WTC11 (cell line): ENCODE results near the gene FBRSL1. TPM values are rescaled to one million over a fixed set of nuclear protein-coding genes. Genes with fewer than 3 reads are reported as not detected.

Experiments used
- ATAC-seq: fragments of 200-7000 bp; cut with Tn5 transposase; 2 replicates; pipeline ENCODE4 v1.10.0; 2021; ENCODE audit warnings: mild to moderate bottlenecking, moderate library complexity
- CTCF ChIA-PET: fragments of 300-600 bp; sonication (Branson Sonifier 250); formaldehyde crosslinking; loops from one replicate; lab custom pipeline; 2021; ENCODE audit warnings: antibody characterized with exemption; lab: Charles Lee
- POLR2A ChIA-PET: fragments of 350-600 bp; sonication (Branson Sonifier 250); formaldehyde crosslinking; loops from one replicate; lab custom pipeline; 2021; ENCODE audit warnings: antibody characterized with exemption; lab: Charles Lee
- DNase-seq: peaks from one replicate; pipeline ENCODE4 v3.0.0; 2021; ENCODE audit warnings: low spot score
- H3K27ac Mint-ChIP-seq: 2 replicates; pipeline ENCODE4 v1.8.0; 2021; ENCODE audit warnings: mixed read lengths
- H3K27me3 Mint-ChIP-seq: 2 replicates; pipeline ENCODE4 v1.8.0; 2021; ENCODE audit warnings: low read depth, mild to moderate bottlenecking, moderate library complexity, mixed read lengths
- H3K36me3 Mint-ChIP-seq: 2 replicates; pipeline ENCODE4 v1.8.0; 2021; ENCODE audit warnings: mixed read lengths
- H3K4me1 Mint-ChIP-seq: 2 replicates; pipeline ENCODE4 v1.8.0; 2022; ENCODE audit warnings: mixed read lengths
- H3K4me3 Mint-ChIP-seq: 2 replicates; pipeline ENCODE4 v1.8.0; 2021; ENCODE audit warnings: mild to moderate bottlenecking, moderate library complexity, mixed read lengths
- H3K9me3 Mint-ChIP-seq: 2 replicates; pipeline ENCODE4 v1.8.0; 2021; ENCODE audit warnings: mixed read lengths
- ARID4B ChIP-seq: sonication (generic); formaldehyde crosslinking; IDR thresholded peaks from 2 replicates; pipeline ENCODE4 v1.8.0; 2023; ENCODE audit warnings: missing genetic modification reagents, mild to moderate bottlenecking, borderline replicate concordance
- ATF2 ChIP-seq: sonication (generic); formaldehyde crosslinking; IDR thresholded peaks from 2 replicates; pipeline ENCODE4 v1.8.1; 2022; ENCODE audit warnings: low read depth, missing genetic modification reagents, borderline replicate concordance
- CREM ChIP-seq: sonication (generic); formaldehyde crosslinking; IDR thresholded peaks from 2 replicates; pipeline ENCODE4 v1.8.1; 2022; ENCODE audit warnings: mild to moderate bottlenecking, missing genetic modification reagents, moderate library complexity
- ERG ChIP-seq: fragments of 250-450 bp; sonication (Bioruptor Pico); IDR thresholded peaks from 2 replicates; pipeline ENCODE4 v1.8.0; 2021; ENCODE audit warnings: mild to moderate bottlenecking
- ESRRA ChIP-seq: sonication (generic); formaldehyde crosslinking; IDR thresholded peaks from 2 replicates; pipeline ENCODE4 v1.8.1; 2022; ENCODE audit warnings: mild to moderate bottlenecking, missing genetic modification reagents, borderline replicate concordance
- ETV6 ChIP-seq: sonication (generic); formaldehyde crosslinking; IDR thresholded peaks from 2 replicates; pipeline ENCODE4 v1.8.1; 2022; ENCODE audit warnings: mild to moderate bottlenecking, missing genetic modification reagents
- GRHL2 ChIP-seq: fragments of 250-450 bp; sonication (Bioruptor Pico); IDR thresholded peaks from 2 replicates; pipeline ENCODE4 v1.8.0; 2022; ENCODE audit warnings: mild to moderate bottlenecking, moderate library complexity; ENCODE audit not compliant: insufficient replicate concordance, severe bottlenecking
- MAX ChIP-seq: sonication (generic); formaldehyde crosslinking; IDR thresholded peaks from 2 replicates; pipeline ENCODE4 v1.8.0; 2022; ENCODE audit warnings: mild to moderate bottlenecking, missing genetic modification reagents
- NR1H2 ChIP-seq: sonication (generic); formaldehyde crosslinking; IDR thresholded peaks from 2 replicates; pipeline ENCODE4 v1.9.0; 2021; ENCODE audit warnings: mild to moderate bottlenecking, moderate library complexity, missing genetic modification reagents
- SP1 ChIP-seq: sonication (generic); formaldehyde crosslinking; conservative IDR thresholded peaks from 2 replicates; pipeline ENCODE4 v1.8.1; 2022; ENCODE audit warnings: missing genetic modification reagents
- TCF7 ChIP-seq: sonication (generic); formaldehyde crosslinking; IDR thresholded peaks from 2 replicates; pipeline ENCODE4 v1.8.0; 2022; ENCODE audit warnings: mild to moderate bottlenecking, low read depth, missing genetic modification reagents, moderate library complexity
- ZMAT4 ChIP-seq: fragments of 250-450 bp; sonication (Bioruptor Pico); IDR thresholded peaks from 2 replicates; pipeline ENCODE4 v1.9.0; 2021; ENCODE audit warnings: mild to moderate bottlenecking
- ZNF512 ChIP-seq: sonication (generic); formaldehyde crosslinking; IDR thresholded peaks from 2 replicates; pipeline ENCODE4 v1.8.1; 2022; ENCODE audit warnings: missing genetic modification reagents, borderline replicate concordance
- total RNA-seq: library from RNA; stranded (reverse); gene quantifications from 3 replicates; pipeline ENCODE4 v1.2.3, GENCODE V29; 2021
- TF ChIP-seq, protein P1 (sequence below): sonication (generic); formaldehyde crosslinking; IDR thresholded peaks from 2 replicates; pipeline ENCODE4 v1.8.0; 2022; ENCODE audit warnings: missing genetic modification reagents
- TF ChIP-seq, protein P2 (sequence below): sonication (generic); formaldehyde crosslinking; IDR thresholded peaks from 2 replicates; pipeline ENCODE4 v1.8.0; 2023; ENCODE audit warnings: mild to moderate bottlenecking, missing genetic modification reagents

Gene FBRSL1
- total RNA-seq, 1 experiment from 2014 or later = 129 TPM

DNA sequence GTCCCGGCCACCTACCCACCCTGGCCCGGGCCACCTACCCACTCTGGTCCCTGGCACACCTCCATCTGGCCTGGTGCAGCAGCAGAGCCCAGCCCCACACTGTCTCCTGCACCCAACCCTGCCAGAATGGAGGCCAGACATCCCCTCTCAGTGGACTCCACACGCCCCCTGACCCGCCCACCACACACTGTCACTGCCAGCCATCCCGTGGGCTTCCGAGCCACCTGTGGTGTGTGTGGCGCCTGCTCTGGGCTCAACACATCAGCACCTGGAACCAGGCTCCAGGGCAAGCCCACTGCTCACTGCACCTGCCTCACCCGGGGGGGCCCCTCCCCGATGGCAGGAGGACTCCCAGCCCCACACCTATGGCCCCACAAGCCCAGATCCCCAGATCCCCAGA lies 50.5 kb downstream of the FBRSL1 start:
- Mint-ChIP-seq H3K9me3 (peaks cover 16% of the 10 kb centered on the region), H3K27ac (no peak overlapping the region), H3K4me1 (no peaks in the 10 kb centered on the region), H3K4me3 (no peak overlapping the region), H3K27me3 (peaks cover 88% of the 10 kb centered on the region), H3K36me3 (peaks cover 16% of the 10 kb centered on the region)
- ChIA-PET POLR2A (no interaction called here), CTCF (no interaction called here)
- TF ChIP-seq SP1 = no peak
- ATAC-seq (no peak), DNase-seq (no peak)

DNA sequence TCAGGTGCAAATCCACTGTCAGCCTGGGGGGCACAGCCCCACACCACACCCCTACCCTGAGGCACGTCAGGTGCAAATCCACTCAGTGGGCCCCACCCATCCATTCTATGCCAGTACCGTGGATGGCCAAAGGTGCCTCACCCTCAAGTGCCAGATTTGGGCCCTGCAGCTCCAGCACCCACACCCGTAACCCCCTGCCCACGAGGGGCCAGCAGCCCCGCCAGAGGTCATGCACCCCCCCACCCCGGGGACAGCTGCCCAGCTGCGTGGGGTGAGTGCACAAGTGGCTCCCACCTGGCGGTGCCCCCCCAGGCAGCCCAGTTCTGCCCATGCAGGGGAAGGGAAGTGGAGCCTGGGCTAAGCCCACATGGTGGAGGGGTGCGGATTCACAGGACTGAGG lies 51.2 kb downstream of the FBRSL1 start:
- ATAC-seq = no peak
- POLR2A ChIA-PET = no interaction called here
- H3K27ac Mint-ChIP-seq = no peak overlapping the region
- H3K9me3 Mint-ChIP-seq = peaks cover 8% of the 10 kb centered on the region
- no peaks in the 10 kb centered on the region; the same call in 1 of the 2 replicates for H3K4me1 Mint-ChIP-seq
- H3K4me3 Mint-ChIP-seq = no peak overlapping the region
- peaks cover 8% of the 10 kb centered on the region for H3K36me3 Mint-ChIP-seq
- no peak for DNase-seq
- CTCF ChIA-PET = interaction anchor here (1.2 kb wide), 1 partner anchor 14 kb away, joined by 3 read pairs; no protein-coding TSS in a partner anchor
- peaks cover 88% of the 10 kb centered on the region for H3K27me3 Mint-ChIP-seq
- TF ChIP-seq ESRRA (CRISPR knock-in tag) (no peak), ARID4B (no peak), TCF7 (CRISPR knock-in tag) (no peak), ATF2 (CRISPR knock-in tag) (no peak), GRHL2 (CRISPR knock-in tag) (no peak), MAX (CRISPR knock-in tag) (no peak), ETV6 (CRISPR knock-in tag) (no peak), ZMAT4 (no peak), ZNF512 (no peak), CREM (no peak), NR1H2 (CRISPR knock-in tag) (no peak), ERG (no peak)
- TF ChIP-seq, protein P1, sequence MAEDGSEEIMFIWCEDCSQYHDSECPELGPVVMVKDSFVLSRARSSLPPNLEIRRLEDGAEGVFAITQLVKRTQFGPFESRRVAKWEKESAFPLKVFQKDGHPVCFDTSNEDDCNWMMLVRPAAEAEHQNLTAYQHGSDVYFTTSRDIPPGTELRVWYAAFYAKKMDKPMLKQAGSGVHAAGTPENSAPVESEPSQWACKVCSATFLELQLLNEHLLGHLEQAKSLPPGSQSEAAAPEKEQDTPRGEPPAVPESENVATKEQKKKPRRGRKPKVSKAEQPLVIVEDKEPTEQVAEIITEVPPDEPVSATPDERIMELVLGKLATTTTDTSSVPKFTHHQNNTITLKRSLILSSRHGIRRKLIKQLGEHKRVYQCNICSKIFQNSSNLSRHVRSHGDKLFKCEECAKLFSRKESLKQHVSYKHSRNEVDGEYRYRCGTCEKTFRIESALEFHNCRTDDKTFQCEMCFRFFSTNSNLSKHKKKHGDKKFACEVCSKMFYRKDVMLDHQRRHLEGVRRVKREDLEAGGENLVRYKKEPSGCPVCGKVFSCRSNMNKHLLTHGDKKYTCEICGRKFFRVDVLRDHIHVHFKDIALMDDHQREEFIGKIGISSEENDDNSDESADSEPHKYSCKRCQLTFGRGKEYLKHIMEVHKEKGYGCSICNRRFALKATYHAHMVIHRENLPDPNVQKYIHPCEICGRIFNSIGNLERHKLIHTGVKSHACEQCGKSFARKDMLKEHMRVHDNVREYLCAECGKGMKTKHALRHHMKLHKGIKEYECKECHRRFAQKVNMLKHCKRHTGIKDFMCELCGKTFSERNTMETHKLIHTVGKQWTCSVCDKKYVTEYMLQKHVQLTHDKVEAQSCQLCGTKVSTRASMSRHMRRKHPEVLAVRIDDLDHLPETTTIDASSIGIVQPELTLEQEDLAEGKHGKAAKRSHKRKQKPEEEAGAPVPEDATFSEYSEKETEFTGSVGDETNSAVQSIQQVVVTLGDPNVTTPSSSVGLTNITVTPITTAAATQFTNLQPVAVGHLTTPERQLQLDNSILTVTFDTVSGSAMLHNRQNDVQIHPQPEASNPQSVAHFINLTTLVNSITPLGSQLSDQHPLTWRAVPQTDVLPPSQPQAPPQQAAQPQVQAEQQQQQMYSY (CRISPR knock-in tag) = no peak
- TF ChIP-seq, protein P2, sequence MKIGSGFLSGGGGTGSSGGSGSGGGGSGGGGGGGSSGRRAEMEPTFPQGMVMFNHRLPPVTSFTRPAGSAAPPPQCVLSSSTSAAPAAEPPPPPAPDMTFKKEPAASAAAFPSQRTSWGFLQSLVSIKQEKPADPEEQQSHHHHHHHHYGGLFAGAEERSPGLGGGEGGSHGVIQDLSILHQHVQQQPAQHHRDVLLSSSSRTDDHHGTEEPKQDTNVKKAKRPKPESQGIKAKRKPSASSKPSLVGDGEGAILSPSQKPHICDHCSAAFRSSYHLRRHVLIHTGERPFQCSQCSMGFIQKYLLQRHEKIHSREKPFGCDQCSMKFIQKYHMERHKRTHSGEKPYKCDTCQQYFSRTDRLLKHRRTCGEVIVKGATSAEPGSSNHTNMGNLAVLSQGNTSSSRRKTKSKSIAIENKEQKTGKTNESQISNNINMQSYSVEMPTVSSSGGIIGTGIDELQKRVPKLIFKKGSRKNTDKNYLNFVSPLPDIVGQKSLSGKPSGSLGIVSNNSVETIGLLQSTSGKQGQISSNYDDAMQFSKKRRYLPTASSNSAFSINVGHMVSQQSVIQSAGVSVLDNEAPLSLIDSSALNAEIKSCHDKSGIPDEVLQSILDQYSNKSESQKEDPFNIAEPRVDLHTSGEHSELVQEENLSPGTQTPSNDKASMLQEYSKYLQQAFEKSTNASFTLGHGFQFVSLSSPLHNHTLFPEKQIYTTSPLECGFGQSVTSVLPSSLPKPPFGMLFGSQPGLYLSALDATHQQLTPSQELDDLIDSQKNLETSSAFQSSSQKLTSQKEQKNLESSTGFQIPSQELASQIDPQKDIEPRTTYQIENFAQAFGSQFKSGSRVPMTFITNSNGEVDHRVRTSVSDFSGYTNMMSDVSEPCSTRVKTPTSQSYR (CRISPR knock-in tag) = no peak
